Keratinocyte (primary cell): ENCODE measurements around the gene PICALM. TPM values are rescaled to one million over a fixed set of nuclear protein-coding genes. Genes with fewer than 3 reads are reported as not detected.
A peak's percentile ranks its signal among the peaks of the same experiment; 100 is the strongest.

Source experiments
- DNase-seq: peaks from one replicate; pipeline ENCODE4 v3.0.0-alpha.2; 2011; ENCODE audit warnings: low read depth, missing footprints, low spot score
- FAIRE-seq: peaks from 2 replicates; lab custom pipeline; 2011; peaks lifted over from hg19 to GRCh38; lab: Jason Lieb, UNC
- H2AFZ ChIP-seq: 2 replicates; pipeline ENCODE4 v1.6.0; 2012; ENCODE audit warnings: low read length, control low read depth, inconsistent platforms; ENCODE audit not compliant: control insufficient read depth
- H3K27ac ChIP-seq: 2 replicates; pipeline ENCODE4 v1.5.1; 2011; ENCODE audit warnings: low read length; ENCODE audit not compliant: control insufficient read depth, insufficient read depth
- H3K27me3 ChIP-seq: 3 replicates; pipeline ENCODE4 v1.6.0; 2011; ENCODE audit warnings: low read length; ENCODE audit not compliant: control insufficient read depth, insufficient read depth; ENCODE audit errors: extremely low read depth
- H3K36me3 ChIP-seq, 2 experiments: 2 replicates in 1 of 2; 3 replicates in 1 of 2; pipeline ENCODE4 v1.5.1; 2011; ENCODE audit warnings: low read length in 2 of 2, mild to moderate bottlenecking in 1 of 2; ENCODE audit not compliant: control insufficient read depth in 2 of 2, insufficient read depth in 2 of 2; ENCODE audit errors: extremely low read depth in 1 of 2
- H3K4me1 ChIP-seq: 3 replicates; pipeline ENCODE4 v1.5.1; 2011; ENCODE audit warnings: low read length; ENCODE audit not compliant: control insufficient read depth, insufficient read depth; ENCODE audit errors: extremely low read depth
- H3K4me2 ChIP-seq: 3 replicates; pipeline ENCODE4 v1.6.0; 2011; ENCODE audit warnings: low read depth, low read length; ENCODE audit not compliant: control insufficient read depth, insufficient read depth; ENCODE audit errors: extremely low read depth
- H3K4me3 ChIP-seq, 3 experiments: fragments of 200-600 bp in 1 of 3; sonication (generic) in 1 of 3; 2 replicates in 2 of 3; 3 replicates in 1 of 3; pipeline ENCODE4 v1.5.1; 2011 to 2016; ENCODE audit warnings: low read length in 3 of 3, mild to moderate bottlenecking in 3 of 3, control low read depth in 2 of 3, inconsistent platforms in 1 of 3, low read depth in 1 of 3, mixed read lengths in 1 of 3, mixed run types in 1 of 3, moderate library complexity in 1 of 3; ENCODE audit not compliant: control insufficient read depth in 2 of 3, insufficient read depth in 2 of 3; ENCODE audit errors: extremely low read depth in 1 of 3
- H3K79me2 ChIP-seq: 2 replicates; pipeline ENCODE4 v1.6.0; 2012; ENCODE audit warnings: low read length; ENCODE audit not compliant: control insufficient read depth, insufficient read depth
- H3K9ac ChIP-seq: 3 replicates; pipeline ENCODE4 v1.6.0; 2011; ENCODE audit warnings: low read length; ENCODE audit not compliant: control insufficient read depth, insufficient read depth; ENCODE audit errors: extremely low read depth
- H3K9me1 ChIP-seq: 3 replicates; pipeline ENCODE4 v1.6.0; 2011; ENCODE audit warnings: low read length; ENCODE audit not compliant: control insufficient read depth, insufficient read depth; ENCODE audit errors: extremely low read depth
- H3K9me3 ChIP-seq: 2 replicates; pipeline ENCODE4 v1.5.1; 2012; ENCODE audit warnings: low read depth, low read length; ENCODE audit not compliant: control insufficient read depth
- H4K20me1 ChIP-seq: 3 replicates; pipeline ENCODE4 v1.6.0; 2011; ENCODE audit warnings: low read length; ENCODE audit not compliant: control insufficient read depth, insufficient read depth; ENCODE audit errors: extremely low read depth
- CTCF ChIP-seq, 3 experiments: IDR thresholded peaks in 1 of 3; conservative IDR thresholded peaks in 1 of 3; optimal IDR thresholded peaks in 1 of 3; 2 replicates in 2 of 3; 3 replicates in 1 of 3; pipeline versions ENCODE3 to v1.5.1; 2011; ENCODE audit warnings: low read length in 3 of 3, mild to moderate bottlenecking in 3 of 3, moderate library complexity in 2 of 3, control low read depth in 1 of 3, inconsistent platforms in 1 of 3; ENCODE audit not compliant: insufficient read depth in 2 of 3; ENCODE audit errors: extremely low read depth in 1 of 3
- EZH2 ChIP-seq: IDR thresholded peaks from one replicate; pipeline ENCODE4 v1.6.1; 2012; ENCODE audit warnings: inconsistent platforms, mild to moderate bottlenecking, low read length, moderate library complexity
- dilution Hi-C: fragments of 300-500 bp; cut with MboI; formaldehyde crosslinking; loops from one replicate; pipeline ENCODE4 v1.7.0; 2020; ENCODE audit warnings: low sequenced_read_pairs; ENCODE audit not compliant: extremely low pct_ligation_motif_present
- polyA plus RNA-seq, 5 experiments: library from polyadenylated mRNA; depleted of rRNA in 3 of 5; stranded (reverse) in 3 of 5; stranded (forward) in 1 of 5; unstranded in 1 of 5; fragments of >200 nt; gene quantifications; 1 replicate in 1 of 5; 2 replicates in 3 of 5; 3 replicates in 1 of 5; pipeline versions ENCODE4 v1.2.1 to v1.2.3, GENCODE V29; 2011 to 2012; ENCODE audit warnings: missing spikeins in 2 of 5, low read depth in 1 of 5, low replicate concordance in 1 of 5

PICALM gene
- polyA plus RNA-seq, 1 donor (not counting 4 experiments of a cell fraction or from before 2014, with no cell fraction given), result 293 TPM

- Histone ChIP-seq H3K27me3 (no peaks in the 10 kb centered on the region), H4K20me1 (peaks cover 5% of the 10 kb centered on the region), H3K27ac (peak overlapping the region; percentile 37), H3K4me2 (peak overlapping the region; percentile 52), H3K36me3 (peaks cover 16 to 21% of the 10 kb centered on the region in 2 experiments), H3K4me3 (no peak overlapping the region), H3K9me3 (no peaks in the 10 kb centered on the region), H3K9ac (no peak overlapping the region), H3K79me2 (peaks cover 20% of the 10 kb centered on the region), H2AFZ (no peak overlapping the region), H3K4me1 (peaks cover 15% of the 10 kb centered on the region), H3K9me1 (no peaks in the 10 kb centered on the region)
- TF ChIP-seq CTCF (optimal IDR thresholded peaks at IDR 0.05 in 1 of 3, IDR thresholded peaks at IDR 0.05 in 1 of 3, conservative IDR thresholded peaks at IDR 0.05 in 1 of 3; ENCODE audit: extremely low read depth in 1 of 3, insufficient read depth in 2 of 3, low read length in 3 of 3) (no peak), EZH2 (no peak)
- FAIRE-seq, result peak; percentile 68
- dilution Hi-C loops, result no loop called here
- no peak for DNase-seq
Measured at GRCh38 chr11:85961930-85962363, 106.9 kb downstream of the PICALM start.

- H2AFZ ChIP-seq, result no peak overlapping the region
- no peak for FAIRE-seq
- dilution Hi-C loops, result no loop called here
Measured at GRCh38 chr11:85961130-85961529, 107.8 kb downstream of the PICALM start.

More at GRCh38 chr11:85961130-85961529, 107.8 kb downstream of the PICALM start:
- Histone ChIP-seq H3K4me3 (no peak overlapping the region), H3K4me1 (peaks cover 15% of the 10 kb centered on the region), H3K36me3 (peaks cover 17 to 20% of the 10 kb centered on the region in 2 experiments), H4K20me1 (peaks cover 5% of the 10 kb centered on the region), H3K27me3 (no peaks in the 10 kb centered on the region), H3K4me2 (no peak overlapping the region), H3K79me2 (peaks cover 15% of the 10 kb centered on the region), H3K9ac (no peak overlapping the region), H3K9me1 (no peaks in the 10 kb centered on the region), H3K27ac (no peak overlapping the region), H3K9me3 (no peaks in the 10 kb centered on the region)
- DNase-seq, result no peak
- TF ChIP-seq CTCF (optimal IDR thresholded peaks at IDR 0.05 in 1 of 3, IDR thresholded peaks at IDR 0.05 in 1 of 3, conservative IDR thresholded peaks at IDR 0.05 in 1 of 3; ENCODE audit: extremely low read depth in 1 of 3, insufficient read depth in 2 of 3, low read length in 3 of 3) (no peak), EZH2 (no peak)
